ENCODE results near the gene OR2F1.
"Not testable (repeated sequence)": the region's sequence is repeated elsewhere in the genome, so short reads cannot be mapped to it uniquely, and the experiment has no call there.

The OR2F1 gene

DNA sequence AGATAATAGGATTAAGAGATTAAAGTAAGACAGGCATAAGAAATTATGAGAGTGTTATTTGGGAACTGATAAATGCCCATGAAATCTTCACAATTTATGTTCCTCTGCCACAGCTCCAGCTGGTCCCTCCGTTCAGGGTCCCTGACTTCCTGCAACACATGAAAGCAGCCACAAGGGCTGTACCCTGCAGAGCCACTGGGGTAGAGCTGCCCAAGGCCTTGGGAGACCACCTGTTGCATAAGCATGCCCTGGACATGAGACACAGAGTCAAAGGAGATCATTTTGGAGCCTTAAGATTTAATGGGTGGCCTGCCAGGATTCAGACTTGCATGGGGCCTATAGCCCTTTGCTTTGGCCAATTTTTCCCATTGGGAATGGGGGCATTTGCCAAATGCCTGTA, 56.2 kb downstream of the OR2F1 start:
- DNase-seq: not testable (repeated sequence)

DNA sequence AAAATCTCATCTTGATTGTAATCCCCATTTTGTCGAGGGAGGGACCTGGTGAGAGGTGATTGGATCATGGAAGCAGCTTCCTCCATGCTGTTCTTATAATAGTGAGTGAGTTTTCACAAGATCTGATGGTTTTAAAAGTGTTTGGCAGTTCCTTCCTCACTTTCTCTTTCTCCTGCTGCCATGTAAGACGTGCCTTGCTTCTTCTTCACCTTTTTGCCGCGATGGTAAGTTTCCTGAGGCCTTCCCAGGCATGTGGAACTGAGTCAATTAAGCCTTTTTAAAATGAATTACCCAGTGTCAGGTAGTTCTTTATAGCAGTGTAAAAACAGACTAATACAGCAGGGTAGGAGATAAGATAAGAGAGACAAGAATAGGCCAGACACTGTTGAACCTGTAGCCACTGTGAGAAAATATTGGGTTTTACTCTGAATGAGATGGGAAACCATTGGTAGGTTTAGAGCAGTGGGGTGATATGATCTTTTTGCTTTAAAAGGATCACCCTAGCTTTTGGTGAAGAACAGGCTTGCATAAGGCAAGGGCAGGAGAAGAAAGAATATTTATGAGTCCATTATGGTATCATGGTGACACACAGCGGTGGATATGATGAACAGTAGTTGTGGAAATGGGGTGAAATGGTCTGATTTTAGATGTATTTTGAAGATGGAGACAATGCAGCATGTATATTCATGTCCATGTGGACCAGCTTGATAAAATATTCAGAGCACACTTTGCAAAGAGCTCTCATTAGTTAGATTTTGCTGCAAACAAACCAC, 57.0 kb downstream of the OR2F1 start:
- no peak for DNase-seq

Measured in NCI-H82 (cell line).